Head of caudate nucleus (tissue), 42 donors: ENCODE measurements around the gene DNASE1L3.
"Not testable (repeated sequence)": the region's sequence is repeated elsewhere in the genome, so short reads cannot be mapped to it uniquely, and the experiment has no call there.

ENCODE experiments used
- DNase-seq, 42 donors: peaks; one replicate each; pipeline versions ENCODE4 v3.0.0 to v3.0.0-alpha.2; 2020 to 2021; ENCODE audit warnings: mixed read lengths in 7 of 42
- intact Hi-C: fragments of 100-400 bp; cut with DNase I; formaldehyde crosslinking; loops from one replicate; pipeline ENCODE4 v1.15.0; 2022

DNASE1L3 gene

GRCh38 chr3:58206406-58207011 lies 4.3 kb downstream of the DNASE1L3 start:
- intact Hi-C loops: no loop called here
- DNase-seq: peak in 1 of 42 donors; percentile 1

GRCh38 chr3:58205981-58206380 lies 4.8 kb downstream of the DNASE1L3 start:
- DNase-seq: no peak
- intact Hi-C loops: no loop called here

- DNase-seq: no peak
- intact Hi-C loops: no loop called here
Observed at GRCh38 chr3:58204720-58205119, 6.1 kb downstream of the DNASE1L3 start.

- intact Hi-C loops: no loop called here
- DNase-seq: no peak
Observed at GRCh38 chr3:58203541-58203940, 7.2 kb downstream of the DNASE1L3 start.

- intact Hi-C loops: no loop called here
- no peak for DNase-seq
Observed at GRCh38 chr3:58202917-58203360, 7.8 kb downstream of the DNASE1L3 start.

DNA sequence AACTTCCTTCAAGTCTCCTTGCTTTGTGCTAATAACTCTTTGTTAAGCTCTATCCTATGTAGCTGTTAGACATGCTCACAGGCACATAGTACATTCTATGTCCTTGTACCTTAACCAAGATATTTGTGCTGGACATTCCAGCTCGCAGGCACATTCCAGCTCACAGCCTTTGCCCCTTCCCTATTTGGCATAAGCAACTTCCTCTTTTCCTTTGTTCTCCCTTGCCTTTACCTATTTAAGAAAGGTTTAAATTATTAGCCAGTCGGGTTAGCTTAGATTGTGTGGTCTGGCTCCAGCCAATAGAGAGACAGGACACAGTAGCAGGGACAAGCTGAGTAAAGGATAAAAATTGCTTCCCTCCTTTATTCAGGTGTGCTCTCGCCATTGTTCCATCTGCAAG lies 9.3 kb downstream of the DNASE1L3 start:
- DNase-seq, intact Hi-C loops: not testable (repeated sequence)

DNA sequence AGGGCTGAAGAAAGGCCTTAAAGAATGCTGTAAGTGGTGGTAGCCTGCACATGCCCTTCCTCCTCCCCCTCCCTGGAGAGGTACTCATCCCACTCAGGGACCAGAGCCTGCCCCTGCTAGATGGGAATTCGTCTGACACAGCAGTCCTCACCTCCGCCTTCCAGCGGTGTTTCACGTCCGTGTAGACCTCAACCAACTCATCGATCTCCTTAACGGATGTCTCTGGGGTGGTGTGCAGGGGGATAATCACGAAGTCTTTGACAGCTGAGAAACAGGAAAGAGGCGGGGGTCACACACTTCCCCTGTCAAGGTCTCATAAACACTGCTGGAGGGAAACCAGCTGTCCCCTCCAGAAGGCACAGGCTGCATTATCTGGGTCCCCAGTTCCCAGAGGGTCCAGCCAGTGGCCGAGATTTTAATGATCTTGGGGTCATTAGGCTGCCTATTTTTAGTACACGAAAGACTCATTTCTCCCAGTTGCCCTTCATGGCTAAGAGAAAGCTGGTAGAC lies 9.9 kb downstream of the DNASE1L3 start:
- intact Hi-C loops: no loop called here

GRCh38 chr3:58200121-58200709 lies 10.6 kb downstream of the DNASE1L3 start:
- no peak for DNase-seq
- intact Hi-C loops: no loop called here

More for the DNA sequence above, 9.9 kb downstream of the DNASE1L3 start:
- no peak for DNase-seq

GRCh38 chr3:58198804-58199203 lies 12.0 kb downstream of the DNASE1L3 start:
- no peak for DNase-seq
- intact Hi-C loops: no loop called here

GRCh38 chr3:58198362-58198761 lies 12.4 kb downstream of the DNASE1L3 start:
- peak in 9 of 42 donors; percentile 14 to 57 (median 37) for DNase-seq

DNA sequence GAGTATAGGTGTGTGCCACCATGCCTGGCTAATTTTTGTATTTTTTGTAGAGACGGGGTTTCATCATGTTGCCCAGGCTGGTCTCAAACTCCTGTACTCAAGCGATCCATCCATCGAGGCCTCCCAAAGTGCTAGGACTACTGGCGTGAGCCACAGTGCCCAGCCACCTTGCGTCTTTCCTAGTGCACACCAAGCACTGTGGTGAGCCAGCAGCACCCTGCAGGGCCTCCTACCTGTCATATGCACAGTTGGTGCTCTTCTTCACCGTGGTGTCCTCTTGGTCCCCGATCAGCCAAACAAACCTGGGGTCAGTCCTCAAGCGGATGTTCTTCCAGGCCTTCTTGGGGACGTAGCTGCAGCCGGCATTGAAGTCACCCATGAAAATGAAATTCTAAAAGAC lies 13.2 kb downstream of the DNASE1L3 start:
- intact Hi-C loops: no loop called here
- no peak for DNase-seq

More at GRCh38 chr3:58198362-58198761, 12.4 kb downstream of the DNASE1L3 start:
- intact Hi-C loops: no loop called here

GRCh38 chr3:58193682-58194407 lies 16.9 kb downstream of the DNASE1L3 start:
- intact Hi-C loops: no loop called here
- no peak for DNase-seq

DNA sequence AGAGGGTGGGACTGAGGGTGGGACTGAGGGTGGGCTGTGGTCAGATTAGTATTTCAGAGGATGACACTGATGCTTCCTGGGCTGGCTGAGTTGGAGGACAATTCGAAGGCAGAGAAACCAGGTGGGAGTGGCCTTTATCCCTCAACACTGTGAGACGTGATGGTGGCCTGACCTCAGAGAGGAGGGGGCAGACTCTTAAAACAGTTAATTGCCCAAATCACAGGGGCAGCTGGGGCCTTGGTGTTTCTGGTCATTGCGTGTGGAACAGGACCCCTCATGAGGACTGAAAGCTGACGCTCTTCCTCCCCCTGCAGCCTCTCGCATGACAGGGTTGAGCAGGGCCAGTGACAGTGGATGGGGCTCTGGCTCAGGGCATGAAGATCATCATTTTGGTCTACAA lies 18.7 kb downstream of the DNASE1L3 start:
- intact Hi-C loops: no loop called here
- DNase-seq: no peak

- intact Hi-C loops: no loop called here
- no peak for DNase-seq
Observed at GRCh38 chr3:58191361-58191991, 19.3 kb downstream of the DNASE1L3 start.

GRCh38 chr3:58190882-58191281 lies 19.9 kb downstream of the DNASE1L3 start:
- no peak for DNase-seq
- intact Hi-C loops: no loop called here

GRCh38 chr3:58190291-58190690 lies 20.5 kb downstream of the DNASE1L3 start:
- DNase-seq: no peak
- intact Hi-C loops: no loop called here

GRCh38 chr3:58189691-58190090 lies 21.1 kb downstream of the DNASE1L3 start:
- DNase-seq: no peak
- intact Hi-C loops: loop anchor here (2.0 to 10.0 kb wide), 2 partner anchors 111 to 345 kb away; partner anchors contain the start of gene ACOX2

GRCh38 chr3:58188921-58189451 lies 21.8 kb downstream of the DNASE1L3 start:
- intact Hi-C loops: loop anchor here (2.0 to 10.0 kb wide), 2 partner anchors 112 to 346 kb away; partner anchors contain the start of gene ACOX2
- DNase-seq: no peak

DNA sequence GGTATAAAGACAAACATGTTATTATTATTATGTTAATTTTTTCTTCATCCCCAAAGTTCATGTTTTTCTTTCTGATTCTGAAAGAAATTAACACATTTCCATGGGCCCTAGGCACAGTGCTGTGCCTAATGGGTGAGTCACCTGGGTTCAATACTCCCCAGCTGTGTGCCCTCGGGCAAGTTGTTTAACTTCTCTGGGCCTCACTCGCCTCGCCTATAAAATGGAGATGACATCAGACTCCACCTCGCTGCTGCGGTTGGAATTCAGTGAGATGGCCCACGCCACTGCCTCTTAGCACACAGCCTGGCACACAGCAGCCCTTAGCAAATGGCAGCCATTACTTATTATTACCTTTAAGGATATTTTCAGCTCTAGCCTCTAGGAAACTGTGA lies 22.6 kb downstream of the DNASE1L3 start:
- intact Hi-C loops: loop anchor here (2.0 to 10.0 kb wide), 2 partner anchors 113 to 347 kb away; partner anchors contain the start of gene ACOX2
- no peak for DNase-seq
